MM.1S (cell line): Measurements from ENCODE around the gene C1QTNF7.

Experiments
- DNase-seq: peaks from one replicate; pipeline ENCODE4 v3.0.0-alpha.2; 2015
- H2AFZ ChIP-seq: fragments of 300-600 bp; sonication (generic); 2 replicates; pipeline ENCODE4 v1.6.0; 2016; ENCODE audit warnings: antibody characterized with exemption, low read length
- H3F3A ChIP-seq: fragments of 300-600 bp; sonication (generic); 2 replicates; pipeline ENCODE4 v1.6.1; 2016; ENCODE audit warnings: mild to moderate bottlenecking, antibody characterized with exemption, low read length, moderate library complexity, mixed read lengths; ENCODE audit not compliant: insufficient read depth
- H3K27ac ChIP-seq: fragments of 300-600 bp; sonication (generic); 2 replicates; pipeline ENCODE4 v1.5.1; 2016; ENCODE audit warnings: mild to moderate bottlenecking, low read length
- H3K27me3 ChIP-seq: fragments of 300-600 bp; sonication (generic); replicated peaks from 2 replicates; pipeline ENCODE4 v1.6.0; 2016; ENCODE audit warnings: low read length; ENCODE audit not compliant: insufficient read depth
- H3K36me3 ChIP-seq: fragments of 300-600 bp; sonication (generic); replicated peaks from 2 replicates; pipeline ENCODE4 v1.6.1; 2016; ENCODE audit warnings: mild to moderate bottlenecking, low read length, mixed read lengths; ENCODE audit not compliant: insufficient read depth
- H3K4me1 ChIP-seq: fragments of 300-600 bp; sonication (generic); 2 replicates; pipeline ENCODE4 v1.6.1; 2016; ENCODE audit warnings: low read length, mixed read lengths
- H3K4me2 ChIP-seq: fragments of 300-600 bp; sonication (generic); 2 replicates; pipeline ENCODE4 v1.6.0; 2016; ENCODE audit warnings: low read depth, low read length
- H3K4me3 ChIP-seq: fragments of 300-600 bp; sonication (generic); 2 replicates; pipeline ENCODE4 v1.5.1; 2016; ENCODE audit warnings: low read length, mixed read lengths
- H3K79me2 ChIP-seq: fragments of 300-600 bp; sonication (generic); 2 replicates; pipeline ENCODE4 v1.6.1; 2016; ENCODE audit warnings: mixed run types, low read length, mixed read lengths
- H3K9ac ChIP-seq: fragments of 300-600 bp; sonication (generic); 2 replicates; pipeline ENCODE4 v1.6.1; 2016; ENCODE audit warnings: low read length, mixed read lengths
- H3K9me2 ChIP-seq: fragments of 300-600 bp; sonication (generic); replicated peaks from 2 replicates; pipeline ENCODE4 v1.6.1; 2016; ENCODE audit warnings: mild to moderate bottlenecking, low read length, mixed read lengths; ENCODE audit not compliant: insufficient read depth
- H3K9me3 ChIP-seq: fragments of 300-600 bp; sonication (generic); replicated peaks from 2 replicates; pipeline ENCODE4 v1.6.1; 2016; ENCODE audit warnings: mild to moderate bottlenecking, low read length, mixed read lengths; ENCODE audit not compliant: insufficient read depth
- H4K20me1 ChIP-seq: fragments of 300-600 bp; sonication (generic); 2 replicates; pipeline ENCODE4 v1.6.1; 2016; ENCODE audit warnings: mild to moderate bottlenecking, low read length, moderate library complexity, mixed read lengths; ENCODE audit not compliant: insufficient read depth
- CTCF ChIP-seq: fragments of 300-600 bp; sonication (generic); IDR thresholded peaks from 2 replicates; pipeline ENCODE4 v1.5.1; 2016; ENCODE audit warnings: antibody characterized with exemption, low read length, mixed read lengths
- EZH2 ChIP-seq: fragments of 300-600 bp; sonication (generic); optimal IDR thresholded peaks from 2 replicates; pipeline ENCODE3; 2017; ENCODE audit warnings: low read depth, mild to moderate bottlenecking, antibody characterized with exemption, low read length, mixed read lengths
- EZH2phosphoT487 ChIP-seq: fragments of 300-600 bp; sonication (generic); IDR thresholded peaks from 2 replicates; pipeline ENCODE4 v1.6.1; 2018; ENCODE audit warnings: antibody characterized with exemption, low read length

C1QTNF7 gene

GRCh38 chr4:15434091-15434490 is 6.3 kb downstream of the C1QTNF7 start:
- no peaks in the 10 kb centered on the region for H3K4me1 ChIP-seq
- H3K9me2 ChIP-seq = no peaks in the 10 kb centered on the region
- no peaks in the 10 kb centered on the region for H3F3A ChIP-seq

GRCh38 chr4:15434676-15435075 is 6.8 kb downstream of the C1QTNF7 start:
- H3K27ac ChIP-seq = no peak overlapping the region
- no peak for DNase-seq
- H3K9me2 ChIP-seq = no peaks in the 10 kb centered on the region
- no peaks in the 10 kb centered on the region for H3K36me3 ChIP-seq
- no peaks in the 10 kb centered on the region for H3K79me2 ChIP-seq
- H3F3A ChIP-seq = no peaks in the 10 kb centered on the region
- H2AFZ ChIP-seq = no peak overlapping the region
- no peaks in the 10 kb centered on the region for H3K4me1 ChIP-seq
- no peaks in the 10 kb centered on the region for H3K9me3 ChIP-seq
- no peak overlapping the region for H3K4me2 ChIP-seq
- H3K4me3 ChIP-seq = no peak overlapping the region
- H4K20me1 ChIP-seq = no peaks in the 10 kb centered on the region
- no peaks in the 10 kb centered on the region for H3K27me3 ChIP-seq
- H3K9ac ChIP-seq = no peak overlapping the region
- no peak for TF ChIP-seq EZH2
- no peak for TF ChIP-seq CTCF

More at GRCh38 chr4:15434091-15434490, 6.3 kb downstream of the C1QTNF7 start:
- Histone ChIP-seq H3K4me3 (no peak overlapping the region), H2AFZ (no peak overlapping the region), H3K9ac (no peak overlapping the region), H3K79me2 (no peaks in the 10 kb centered on the region), H3K27me3 (no peaks in the 10 kb centered on the region), H3K4me2 (no peak overlapping the region), H3K27ac (no peak overlapping the region), H3K9me3 (no peaks in the 10 kb centered on the region), H4K20me1 (no peaks in the 10 kb centered on the region), H3K36me3 (no peaks in the 10 kb centered on the region)
- DNase-seq = no peak
- TF ChIP-seq EZH2 (no peak), EZH2phosphoT487 (no peak)

- no peaks in the 10 kb centered on the region for H3K9me2 ChIP-seq
- DNase-seq = no peak
- H3K27ac ChIP-seq = no peak overlapping the region
- H3K36me3 ChIP-seq = no peaks in the 10 kb centered on the region
- H3K9me3 ChIP-seq = no peaks in the 10 kb centered on the region
- no peaks in the 10 kb centered on the region for H3K79me2 ChIP-seq
- H3K4me1 ChIP-seq = no peaks in the 10 kb centered on the region
- TF ChIP-seq EZH2phosphoT487 (no peak), CTCF (no peak), EZH2 (no peak)
- no peak overlapping the region for H3K9ac ChIP-seq
- H3K27me3 ChIP-seq = no peaks in the 10 kb centered on the region
- H2AFZ ChIP-seq = no peak overlapping the region
- H3K4me3 ChIP-seq = no peak overlapping the region
- no peaks in the 10 kb centered on the region for H3F3A ChIP-seq
- H4K20me1 ChIP-seq = no peaks in the 10 kb centered on the region
- no peak overlapping the region for H3K4me2 ChIP-seq
Observed at GRCh38 chr4:15436513-15436912, 8.7 kb downstream of the C1QTNF7 start.

- Histone ChIP-seq H3K4me1 (no peaks in the 10 kb centered on the region), H3K9me3 (no peaks in the 10 kb centered on the region), H4K20me1 (no peaks in the 10 kb centered on the region), H3K27me3 (no peaks in the 10 kb centered on the region), H3K79me2 (no peaks in the 10 kb centered on the region), H3K9me2 (no peaks in the 10 kb centered on the region), H3K36me3 (no peaks in the 10 kb centered on the region), H3K9ac (no peak overlapping the region), H2AFZ (no peak overlapping the region), H3K4me2 (no peak overlapping the region), H3K4me3 (no peak overlapping the region), H3K27ac (no peak overlapping the region), H3F3A (no peaks in the 10 kb centered on the region)
- no peak for DNase-seq
- TF ChIP-seq CTCF = no peak
- no peak for TF ChIP-seq EZH2phosphoT487
- TF ChIP-seq EZH2 = no peak
Observed at GRCh38 chr4:15438939-15439524, 11.2 kb downstream of the C1QTNF7 start.
